T1000 (cell line): ENCODE measurements around the gene IL20RA.

ENCODE experiments used
- DNase-seq: peaks from one replicate; lab custom pipeline; 2025; ENCODE audit warnings: mixed read lengths; lab: John Stamatoyannopoulos, UW

The IL20RA gene

DNA sequence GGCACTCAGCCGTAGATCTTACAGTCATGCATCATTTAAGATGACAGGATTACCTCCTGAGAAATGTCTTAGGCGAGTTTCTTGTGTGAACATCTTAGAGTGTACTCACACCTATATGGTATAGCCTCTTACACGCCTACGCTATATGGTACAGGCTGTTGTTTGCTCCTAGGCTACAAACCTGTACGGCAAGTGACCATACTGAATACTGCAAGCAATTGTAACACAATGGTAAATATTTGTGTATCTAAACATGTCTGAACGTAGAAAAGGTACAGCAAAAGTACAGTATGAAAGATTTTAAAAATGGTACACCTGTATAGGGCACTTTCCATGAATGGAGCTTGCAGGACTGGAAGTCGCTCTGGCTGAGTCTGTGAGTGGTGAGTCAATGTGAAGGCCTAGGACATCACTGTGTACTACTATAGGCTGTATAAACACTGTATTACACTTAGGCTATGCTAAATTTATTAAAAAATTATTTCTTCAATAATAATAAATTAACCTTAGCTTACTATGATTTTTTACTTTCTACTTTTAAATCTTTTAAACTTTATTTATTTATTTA, 541 bp upstream of the IL20RA start:
- DNase-seq = no peak

DNA sequence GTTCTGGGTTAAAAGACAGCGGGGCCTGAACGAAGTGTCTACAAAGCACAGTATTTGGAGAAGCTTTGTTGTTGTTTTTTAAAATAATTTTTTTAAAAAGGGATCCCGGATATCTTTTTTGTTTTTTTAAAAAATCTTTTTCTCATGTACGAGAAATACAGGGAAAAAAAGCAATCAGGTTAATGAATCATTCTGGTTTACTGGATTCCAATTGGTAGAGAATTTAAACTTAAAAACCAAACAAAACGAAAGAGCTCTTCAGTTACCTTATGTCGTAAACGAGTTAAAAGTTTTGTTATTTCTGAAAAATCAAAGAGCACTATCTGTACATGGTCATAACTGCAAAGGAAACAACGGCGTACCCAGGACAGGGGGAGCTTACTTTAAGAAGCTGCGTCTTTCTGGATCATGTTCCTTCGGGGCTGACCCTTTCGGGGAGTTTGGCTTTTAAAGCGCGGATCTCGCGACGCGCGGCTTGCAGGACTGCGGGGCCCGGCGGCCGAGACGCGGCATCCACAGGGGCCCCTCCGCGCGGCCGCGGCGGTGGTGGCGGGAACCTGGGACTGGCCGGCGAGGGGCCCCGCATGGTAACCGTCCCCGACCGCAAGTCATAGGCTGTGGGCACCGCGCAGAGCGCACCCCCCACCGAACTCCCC, 927 bp downstream of the IL20RA start:
- no peak for DNase-seq

DNA sequence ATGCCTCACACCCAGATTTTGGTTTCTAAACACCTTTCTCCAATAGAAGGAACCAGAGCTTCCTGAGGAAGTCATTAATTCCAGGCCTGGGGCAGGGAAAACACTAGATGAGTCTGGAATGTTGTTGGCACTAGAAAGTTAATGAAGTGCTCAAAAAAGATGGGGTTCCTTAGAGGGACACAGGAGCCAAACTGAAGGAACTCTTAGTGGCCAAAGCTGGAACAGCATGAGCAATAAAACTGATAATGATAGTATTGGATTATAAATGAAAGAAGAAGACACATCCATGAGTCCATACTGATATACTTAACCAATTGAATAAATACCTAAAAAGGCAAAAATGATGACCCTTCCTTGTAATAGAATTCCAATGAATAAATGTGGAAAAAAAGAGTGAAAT, 4.4 kb downstream of the IL20RA start:
- DNase-seq = no peak

DNA sequence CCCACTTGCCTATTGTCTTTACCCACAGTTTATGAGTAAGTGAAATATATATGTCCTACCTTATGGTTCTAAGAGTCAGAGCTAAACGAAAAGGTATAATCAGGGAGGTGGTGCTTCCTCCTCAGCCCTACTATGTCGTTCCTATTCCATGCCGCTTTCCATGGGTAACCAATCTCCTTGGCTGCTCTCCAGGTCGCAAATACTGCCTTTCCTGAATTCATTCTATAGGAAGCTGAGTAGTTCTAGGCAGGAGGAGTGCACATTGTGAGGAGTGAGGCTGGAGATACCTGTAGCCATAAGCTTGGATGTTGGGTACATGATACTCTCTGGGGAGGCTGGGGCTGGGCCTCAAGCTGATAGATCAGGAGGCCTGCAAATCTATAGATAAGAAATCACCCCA, 5.8 kb downstream of the IL20RA start:
- no peak for DNase-seq

GRCh38 chr6:137036566-137037300, 8.0 kb downstream of the IL20RA start:
- no peak for DNase-seq

- no peak for DNase-seq
These were observed 10.9 kb downstream of the IL20RA start for GRCh38 chr6:137033828-137034227.

DNA sequence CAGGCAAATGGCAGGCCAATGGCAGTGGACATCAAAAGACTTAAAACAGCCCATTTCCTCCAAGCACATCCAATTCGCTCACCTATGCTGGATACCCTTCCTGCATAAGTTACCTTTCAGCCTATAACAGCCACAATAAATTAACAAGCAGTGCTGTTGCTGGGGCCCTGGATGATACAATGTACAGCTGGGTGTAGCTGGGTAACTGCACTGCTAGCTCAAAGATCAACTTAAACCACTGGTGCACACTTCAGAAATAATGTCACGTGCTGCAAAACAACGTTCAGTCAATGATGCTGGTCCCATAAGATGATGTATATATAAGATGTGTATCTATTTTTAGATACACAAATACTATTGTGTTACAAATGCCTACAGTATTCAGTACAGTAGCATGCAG, 13.6 kb downstream of the IL20RA start:
- DNase-seq = no peak

DNA sequence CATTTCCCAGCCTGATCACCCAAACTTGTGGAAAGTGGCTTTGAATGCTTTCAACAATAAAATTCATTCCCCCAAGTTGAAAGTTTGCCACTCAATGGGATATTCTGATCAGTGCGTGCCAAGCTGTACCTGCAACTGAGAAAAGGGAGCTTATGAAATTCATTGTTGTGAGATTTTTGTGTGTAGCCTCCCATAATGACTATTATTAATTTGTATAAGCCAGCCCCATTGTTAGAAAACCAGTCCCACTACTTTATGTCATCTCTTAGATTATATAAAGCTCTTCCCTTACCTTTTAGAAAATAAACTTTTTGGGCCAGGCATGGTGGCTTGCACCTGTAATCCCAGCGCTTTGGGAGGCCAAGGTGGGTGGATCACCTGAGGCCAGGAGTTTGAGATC, 15.9 kb downstream of the IL20RA start:
- DNase-seq = no peak

- DNase-seq = no peak
These were observed 18.7 kb downstream of the IL20RA start for GRCh38 chr6:137025786-137026730.

- DNase-seq = no peak
These were observed 20.4 kb downstream of the IL20RA start for GRCh38 chr6:137024237-137024990.

DNA sequence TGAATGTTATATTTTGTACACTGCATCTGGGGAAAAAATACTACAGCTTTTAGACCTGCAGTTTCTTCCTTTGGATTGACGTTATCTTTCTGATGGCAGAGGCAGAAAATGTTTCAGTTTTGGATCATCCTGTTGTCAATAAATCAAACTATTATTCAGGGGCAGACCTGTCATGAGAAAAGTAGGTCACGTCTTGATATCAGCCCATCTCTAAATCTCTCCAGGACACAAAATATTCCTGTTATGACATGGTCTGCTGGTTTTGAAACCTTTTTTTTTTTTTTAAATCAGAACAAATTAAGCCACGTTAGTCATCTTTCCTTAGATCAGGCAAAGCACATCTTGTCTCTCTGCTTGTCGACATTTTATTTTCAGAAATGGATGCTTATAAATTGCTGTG, 24.0 kb downstream of the IL20RA start:
- DNase-seq = no peak

- DNase-seq = no peak
These were observed 25.1 kb downstream of the IL20RA start for GRCh38 chr6:137019476-137020272.

- DNase-seq = no peak
These were observed 27.7 kb downstream of the IL20RA start for GRCh38 chr6:137017081-137017480.

GRCh38 chr6:137016356-137016755, 28.4 kb downstream of the IL20RA start:
- DNase-seq = no peak

- no peak for DNase-seq
These were observed 28.8 kb downstream of the IL20RA start for GRCh38 chr6:137015943-137016342.

- peak; percentile 7 for DNase-seq
These were observed 30.8 kb downstream of the IL20RA start for GRCh38 chr6:137013738-137014602.

DNA sequence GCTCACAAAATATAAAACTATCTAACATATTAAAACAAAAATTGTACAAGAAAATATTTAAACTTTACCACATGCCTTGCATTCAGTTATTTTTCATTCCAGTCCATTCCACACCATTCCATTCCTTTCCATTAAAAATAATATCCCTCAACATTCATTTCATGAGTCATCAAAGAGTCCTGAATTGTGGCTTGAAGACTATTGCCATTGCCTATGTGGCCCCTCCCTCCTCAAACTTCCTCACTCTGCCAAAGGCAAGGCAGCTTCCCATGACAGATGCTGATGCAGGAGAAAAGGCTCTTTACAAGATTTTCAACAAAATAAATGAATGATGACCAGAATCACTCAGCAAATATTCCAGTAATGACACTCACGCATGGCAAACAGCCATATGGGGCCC, 31.7 kb downstream of the IL20RA start:
- no peak for DNase-seq

GRCh38 chr6:137011406-137011805, 33.4 kb downstream of the IL20RA start:
- DNase-seq = no peak

- DNase-seq = no peak
These were observed 34.5 kb downstream of the IL20RA start for GRCh38 chr6:137010128-137010718.
